A549 (cell line): ENCODE data around the gene DNHD1. TPM values are rescaled to one million over a fixed set of nuclear protein-coding genes. Genes with fewer than 3 reads are reported as not detected.

Source experiments
- ATAC-seq, 2 experiments: fragments of 200-7000 bp in 1 of 2; fragments of >200 bp in 1 of 2; cut with Nextera tagmentation in 1 of 2; cut with Tn5 transposase in 1 of 2; 3 replicates each; pipeline versions ENCODE4 v1.8.0 to v1.9.1; 2018 to 2020; ENCODE audit warnings: mild to moderate bottlenecking in 1 of 2, moderate library complexity in 1 of 2
- CTCF ChIA-PET: fragments of 300-600 bp; sonication (Branson Sonifier 250); formaldehyde crosslinking; extraction: SDS; loops from one replicate; lab custom pipeline; 2021; ENCODE audit warnings: antibody characterized with exemption, inconsistent platforms; lab: Yijun Ruan, JAX
- POLR2A ChIA-PET: fragments of 350-600 bp; formaldehyde crosslinking; extraction: SDS; loops from one replicate; lab custom pipeline; 2021; ENCODE audit warnings: antibody characterized with exemption, inconsistent platforms; lab: Yijun Ruan, JAX
- DNase-seq, 2 experiments: peaks; one replicate each; pipeline versions ENCODE4 v3.0.0 to v3.0.0-alpha.2; 2011 to 2016; ENCODE audit warnings: low read depth in 1 of 2, low spot score in 1 of 2
- FAIRE-seq: peaks from 2 replicates; lab custom pipeline; 2011; peaks lifted over from hg19 to GRCh38; lab: Jason Lieb, UNC
- H3K27ac ChIP-seq, 2 experiments: fragments of >200 bp; sonication (Bioruptor Twin); formaldehyde crosslinking; 3 replicates each; pipeline ENCODE4 v1.5.1; 2016 to 2017
- H3K4me1 ChIP-seq: fragments of >200 bp; sonication (Bioruptor Twin); formaldehyde crosslinking; 3 replicates; pipeline ENCODE4 v1.6.1; 2016
- H3K4me2 ChIP-seq: fragments of >200 bp; sonication (Bioruptor Twin); formaldehyde crosslinking; 3 replicates; pipeline ENCODE4 v1.6.1; 2016
- H3K4me3 ChIP-seq: fragments of >200 bp; sonication (Bioruptor Twin); formaldehyde crosslinking; 3 replicates; pipeline ENCODE4 v1.5.1; 2016
- H3K9me3 ChIP-seq: fragments of >200 bp; sonication (Bioruptor Twin); formaldehyde crosslinking; 3 replicates; pipeline ENCODE4 v1.6.1; 2016
- CBX2 ChIP-seq: fragments of 200-600 bp; sonication (generic); IDR thresholded peaks from 2 replicates; pipeline ENCODE4 v1.6.1; 2016; ENCODE audit warnings: low read depth, mild to moderate bottlenecking, borderline replicate concordance
- CBX8 ChIP-seq: fragments of 200-600 bp; sonication (generic); IDR thresholded peaks from 2 replicates; pipeline ENCODE4 v1.6.1; 2016
- EHMT2 ChIP-seq: fragments of 200-600 bp; sonication (generic); IDR thresholded peaks from 2 replicates; pipeline ENCODE4 v1.6.1; 2016; ENCODE audit warnings: antibody characterized with exemption, low read depth, mild to moderate bottlenecking, moderate library complexity
- GATA3 ChIP-seq: IDR thresholded peaks from 2 replicates; pipeline ENCODE4 v1.6.1; 2012; ENCODE audit warnings: borderline replicate concordance
- HDAC2 ChIP-seq: fragments of 200-600 bp; sonication (generic); IDR thresholded peaks from 2 replicates; pipeline ENCODE4 v1.6.1; 2016
- JUN ChIP-seq, 2 experiments: fragments of >200 bp; sonication (Bioruptor Twin); formaldehyde crosslinking; IDR thresholded peaks; 2 replicates in 1 of 2; 3 replicates in 1 of 2; pipeline ENCODE4 v1.6.1; 2016 to 2017
- MAZ ChIP-seq: fragments of 150-350 bp; IDR thresholded peaks from 2 replicates; pipeline ENCODE4 v1.6.1; 2014; ENCODE audit warnings: antibody characterized with exemption, low read depth, low read length, borderline replicate concordance
- MYC ChIP-seq: IDR thresholded peaks from 2 replicates; pipeline ENCODE4 v1.6.1; 2012; ENCODE audit warnings: mild to moderate bottlenecking, inconsistent platforms, low read length, improper control_type of control experiment, borderline replicate concordance
- POLR2A ChIP-seq: IDR thresholded peaks from 2 replicates; pipeline ENCODE4 v1.6.1; 2012; ENCODE audit warnings: mild to moderate bottlenecking, low read length
- RARB ChIP-seq: fragments of 250-450 bp; sonication (Bioruptor Pico); IDR thresholded peaks from 2 replicates; pipeline ENCODE4 v1.8.0; 2021; ENCODE audit warnings: mild to moderate bottlenecking, moderate library complexity
- RCOR1 ChIP-seq: fragments of 150-350 bp; IDR thresholded peaks from 2 replicates; pipeline ENCODE4 v1.6.1; 2014; ENCODE audit warnings: antibody characterized with exemption, low read length, low read depth
- RFX5 ChIP-seq: fragments of 450-650 bp; IDR thresholded peaks from 2 replicates; pipeline ENCODE4 v1.7.1; 2014; ENCODE audit warnings: antibody characterized with exemption, mild to moderate bottlenecking, moderate library complexity
- RNF2 ChIP-seq: fragments of 200-600 bp; sonication (generic); IDR thresholded peaks from 2 replicates; pipeline ENCODE4 v1.6.1; 2016; ENCODE audit warnings: low read depth, mild to moderate bottlenecking, antibody characterized with exemption, moderate library complexity, borderline replicate concordance
- SREBF2 ChIP-seq: fragments of 450-650 bp; IDR thresholded peaks from 2 replicates; pipeline ENCODE4 v1.6.1; 2014; ENCODE audit warnings: mild to moderate bottlenecking, moderate library complexity
- ZC3H11A ChIP-seq: fragments of 450-650 bp; IDR thresholded peaks from 2 replicates; pipeline ENCODE4 v1.6.1; 2014; ENCODE audit warnings: antibody characterized with exemption, mild to moderate bottlenecking
- WGBS: methylation state at CpG from one replicate; pipeline ENCODE4 v1.1.6; 2017; ENCODE audit errors: missing lambda C conversion rate; 5-methylcytosine and 5-hydroxymethylcytosine counted together
- polyA plus RNA-seq, 4 experiments: library from polyadenylated mRNA; depleted of rRNA in 3 of 4; stranded (reverse); fragments of >200 nt; fragmentation: RNase III in 1 of 4; extraction: RNeasy Plus Mini Kit Qiagen cat#74134 plus additional on column Dnase treatment in 1 of 4; gene quantifications; 2 replicates in 3 of 4; 3 replicates in 1 of 4; pipeline ENCODE4 v1.2.3, GENCODE V29; 2011 to 2017
- TF ChIP-seq, protein P1 (sequence below): fragments of 450-650 bp; IDR thresholded peaks from 2 replicates; pipeline ENCODE4 v1.6.1; 2014; ENCODE audit warnings: antibody characterized with exemption
- TF ChIP-seq, protein P2 (sequence below): fragments of 200-600 bp; sonication (generic); IDR thresholded peaks from 2 replicates; pipeline ENCODE4 v1.6.1; 2016; ENCODE audit warnings: antibody characterized with exemption, mild to moderate bottlenecking, moderate library complexity
- TF ChIP-seq, protein P3 (sequence below): IDR thresholded peaks from 2 replicates; pipeline ENCODE4 v1.6.1; 2012; ENCODE audit warnings: low read depth, borderline replicate concordance
- TF ChIP-seq, protein P4 (sequence below): fragments of 250-450 bp; sonication (Bioruptor Pico); IDR thresholded peaks from 2 replicates; pipeline ENCODE4 v1.5.0; 2020; ENCODE audit warnings: low read depth, mild to moderate bottlenecking, moderate library complexity
- TF ChIP-seq, protein P5 (sequence below): fragments of >200 bp; sonication (Bioruptor Twin); formaldehyde crosslinking; IDR thresholded peaks from 3 replicates; pipeline ENCODE4 v1.5.1; 2016
- TF ChIP-seq, protein P6 (sequence below): fragments of >200 bp; sonication (Bioruptor Twin); formaldehyde crosslinking; IDR thresholded peaks from 3 replicates; pipeline ENCODE4 v1.6.1; 2016

The DNHD1 gene
- polyA plus RNA-seq, 2 of the 4 experiments (the other 2 are of a cell fraction) = 6.8 to 8.6 TPM

DNA sequence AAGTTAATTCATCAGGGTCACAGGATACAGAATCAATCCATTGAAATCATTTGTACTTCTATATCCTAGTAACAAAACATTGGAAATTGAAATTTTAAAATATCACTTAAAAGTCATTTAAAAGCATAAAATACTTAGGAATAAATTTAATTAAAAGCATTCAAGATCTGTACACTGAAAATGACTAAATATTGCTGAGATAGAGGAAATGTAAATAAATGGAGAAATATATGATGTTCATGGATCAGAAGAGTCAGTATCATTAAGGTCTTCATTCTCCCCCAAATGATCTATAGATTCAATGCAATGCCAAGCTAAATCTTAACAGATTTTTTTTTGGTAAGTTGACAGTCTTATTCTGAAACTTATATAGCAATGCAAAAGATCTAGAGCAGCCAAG lies 56.6 kb downstream of the DNHD1 start:
- ChIA-PET CTCF (interaction anchor here (1.3 kb wide), 1 partner anchor 14 kb away, joined by 4 read pairs; no protein-coding TSS in a partner anchor), POLR2A (no interaction called here)
- FAIRE-seq (peak; percentile 67), ATAC-seq (no peak)
- Histone ChIP-seq H3K9me3 (no peaks in the 10 kb centered on the region), H3K27ac (no peak overlapping the region), H3K4me2 (no peak overlapping the region), H3K4me3 (no peak overlapping the region)
- TF ChIP-seq RCOR1 (no peak), CBX8 (no peak), ZC3H11A (no peak), RNF2 (no peak), HDAC2 (no peak), POLR2A (no peak), SREBF2 (no peak), MYC (no peak), RARB (CRISPR knock-in tag) (no peak), CBX2 (no peak), JUN (IDR thresholded peaks at IDR 0.05) (no peak), RFX5 (no peak), MAZ (no peak), EHMT2 (no peak)
- TF ChIP-seq, protein P1, sequence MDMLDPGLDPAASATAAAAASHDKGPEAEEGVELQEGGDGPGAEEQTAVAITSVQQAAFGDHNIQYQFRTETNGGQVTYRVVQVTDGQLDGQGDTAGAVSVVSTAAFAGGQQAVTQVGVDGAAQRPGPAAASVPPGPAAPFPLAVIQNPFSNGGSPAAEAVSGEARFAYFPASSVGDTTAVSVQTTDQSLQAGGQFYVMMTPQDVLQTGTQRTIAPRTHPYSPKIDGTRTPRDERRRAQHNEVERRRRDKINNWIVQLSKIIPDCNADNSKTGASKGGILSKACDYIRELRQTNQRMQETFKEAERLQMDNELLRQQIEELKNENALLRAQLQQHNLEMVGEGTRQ = no peak
- TF ChIP-seq, protein P2, sequence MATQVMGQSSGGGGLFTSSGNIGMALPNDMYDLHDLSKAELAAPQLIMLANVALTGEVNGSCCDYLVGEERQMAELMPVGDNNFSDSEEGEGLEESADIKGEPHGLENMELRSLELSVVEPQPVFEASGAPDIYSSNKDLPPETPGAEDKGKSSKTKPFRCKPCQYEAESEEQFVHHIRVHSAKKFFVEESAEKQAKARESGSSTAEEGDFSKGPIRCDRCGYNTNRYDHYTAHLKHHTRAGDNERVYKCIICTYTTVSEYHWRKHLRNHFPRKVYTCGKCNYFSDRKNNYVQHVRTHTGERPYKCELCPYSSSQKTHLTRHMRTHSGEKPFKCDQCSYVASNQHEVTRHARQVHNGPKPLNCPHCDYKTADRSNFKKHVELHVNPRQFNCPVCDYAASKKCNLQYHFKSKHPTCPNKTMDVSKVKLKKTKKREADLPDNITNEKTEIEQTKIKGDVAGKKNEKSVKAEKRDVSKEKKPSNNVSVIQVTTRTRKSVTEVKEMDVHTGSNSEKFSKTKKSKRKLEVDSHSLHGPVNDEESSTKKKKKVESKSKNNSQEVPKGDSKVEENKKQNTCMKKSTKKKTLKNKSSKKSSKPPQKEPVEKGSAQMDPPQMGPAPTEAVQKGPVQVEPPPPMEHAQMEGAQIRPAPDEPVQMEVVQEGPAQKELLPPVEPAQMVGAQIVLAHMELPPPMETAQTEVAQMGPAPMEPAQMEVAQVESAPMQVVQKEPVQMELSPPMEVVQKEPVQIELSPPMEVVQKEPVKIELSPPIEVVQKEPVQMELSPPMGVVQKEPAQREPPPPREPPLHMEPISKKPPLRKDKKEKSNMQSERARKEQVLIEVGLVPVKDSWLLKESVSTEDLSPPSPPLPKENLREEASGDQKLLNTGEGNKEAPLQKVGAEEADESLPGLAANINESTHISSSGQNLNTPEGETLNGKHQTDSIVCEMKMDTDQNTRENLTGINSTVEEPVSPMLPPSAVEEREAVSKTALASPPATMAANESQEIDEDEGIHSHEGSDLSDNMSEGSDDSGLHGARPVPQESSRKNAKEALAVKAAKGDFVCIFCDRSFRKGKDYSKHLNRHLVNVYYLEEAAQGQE = no peak
- TF ChIP-seq, protein P3, sequence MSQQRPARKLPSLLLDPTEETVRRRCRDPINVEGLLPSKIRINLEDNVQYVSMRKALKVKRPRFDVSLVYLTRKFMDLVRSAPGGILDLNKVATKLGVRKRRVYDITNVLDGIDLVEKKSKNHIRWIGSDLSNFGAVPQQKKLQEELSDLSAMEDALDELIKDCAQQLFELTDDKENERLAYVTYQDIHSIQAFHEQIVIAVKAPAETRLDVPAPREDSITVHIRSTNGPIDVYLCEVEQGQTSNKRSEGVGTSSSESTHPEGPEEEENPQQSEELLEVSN = no peak
- TF ChIP-seq, all 56 proteins: peak for 0
- no peaks in the 10 kb centered on the region for H3K4me1 ChIP-seq
- no peak for DNase-seq

DNA sequence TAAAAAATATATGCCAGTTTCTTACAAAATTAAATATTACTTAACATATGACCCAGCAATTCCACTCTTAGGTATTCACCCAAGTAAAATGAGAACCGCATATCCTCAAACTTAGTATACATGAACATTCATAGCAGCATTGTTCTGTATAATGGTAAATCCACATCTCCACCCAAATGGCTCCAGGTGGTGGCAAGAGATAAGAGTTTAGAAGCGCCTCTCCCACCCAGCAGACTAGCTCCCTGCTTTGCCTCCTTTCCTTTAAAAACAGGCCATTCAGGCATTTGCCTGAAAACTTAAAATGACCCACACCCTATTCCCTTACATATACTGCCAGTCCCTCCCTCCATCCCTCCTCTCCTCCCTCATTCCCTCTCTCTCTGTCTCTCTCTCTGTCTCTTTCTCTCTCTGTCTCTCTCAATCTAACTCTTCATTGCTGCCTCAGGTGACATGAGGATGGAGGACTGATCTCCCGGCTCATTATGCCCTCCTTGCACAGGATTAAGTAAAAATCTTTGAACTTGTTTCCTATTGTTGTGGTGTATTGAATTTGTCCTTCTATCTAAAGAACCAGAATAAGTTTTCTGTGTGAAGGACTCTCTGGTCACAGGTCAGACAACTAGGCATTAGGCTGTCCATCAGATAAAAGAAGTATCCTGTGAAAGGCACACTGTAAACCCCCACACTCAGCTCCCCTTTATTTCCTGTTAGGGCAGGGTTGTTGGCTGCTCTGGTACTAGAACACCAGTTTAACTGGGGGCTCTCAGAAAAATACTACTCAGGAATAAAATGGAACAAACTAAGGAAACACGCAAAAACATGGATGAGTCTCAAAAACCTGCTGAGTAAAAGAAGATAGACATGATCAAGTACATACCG lies 58.0 kb downstream of the DNHD1 start:
- H3K9me3 ChIP-seq = no peaks in the 10 kb centered on the region
- ATAC-seq (no peak), DNase-seq (no peak), FAIRE-seq (no peak)
- POLR2A ChIA-PET = no interaction called here
- H3K4me2 ChIP-seq = no peak overlapping the region
- no peak overlapping the region for H3K4me3 ChIP-seq
- H3K27ac ChIP-seq = no peak overlapping the region
- CTCF ChIA-PET = interaction anchor here (1.0 to 3.4 kb wide), 2 partner anchors 23 to 58 kb away, joined by 4 to 15 read pairs; no protein-coding TSS in a partner anchor
- H3K4me1 ChIP-seq = no peaks in the 10 kb centered on the region
- 89% methylated on average over 5 of the region's 5 CpGs for WGBS
- TF ChIP-seq RCOR1 = no peak
- no peak for TF ChIP-seq CBX2
- TF ChIP-seq, protein P4, sequence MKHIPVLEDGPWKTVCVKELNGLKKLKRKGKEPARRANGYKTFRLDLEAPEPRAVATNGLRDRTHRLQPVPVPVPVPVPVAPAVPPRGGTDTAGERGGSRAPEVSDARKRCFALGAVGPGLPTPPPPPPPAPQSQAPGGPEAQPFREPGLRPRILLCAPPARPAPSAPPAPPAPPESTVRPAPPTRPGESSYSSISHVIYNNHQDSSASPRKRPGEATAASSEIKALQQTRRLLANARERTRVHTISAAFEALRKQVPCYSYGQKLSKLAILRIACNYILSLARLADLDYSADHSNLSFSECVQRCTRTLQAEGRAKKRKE (CRISPR knock-in tag) = no peak
- TF ChIP-seq RFX5 = no peak
- TF ChIP-seq, protein P3 = no peak
- TF ChIP-seq, protein P5, sequence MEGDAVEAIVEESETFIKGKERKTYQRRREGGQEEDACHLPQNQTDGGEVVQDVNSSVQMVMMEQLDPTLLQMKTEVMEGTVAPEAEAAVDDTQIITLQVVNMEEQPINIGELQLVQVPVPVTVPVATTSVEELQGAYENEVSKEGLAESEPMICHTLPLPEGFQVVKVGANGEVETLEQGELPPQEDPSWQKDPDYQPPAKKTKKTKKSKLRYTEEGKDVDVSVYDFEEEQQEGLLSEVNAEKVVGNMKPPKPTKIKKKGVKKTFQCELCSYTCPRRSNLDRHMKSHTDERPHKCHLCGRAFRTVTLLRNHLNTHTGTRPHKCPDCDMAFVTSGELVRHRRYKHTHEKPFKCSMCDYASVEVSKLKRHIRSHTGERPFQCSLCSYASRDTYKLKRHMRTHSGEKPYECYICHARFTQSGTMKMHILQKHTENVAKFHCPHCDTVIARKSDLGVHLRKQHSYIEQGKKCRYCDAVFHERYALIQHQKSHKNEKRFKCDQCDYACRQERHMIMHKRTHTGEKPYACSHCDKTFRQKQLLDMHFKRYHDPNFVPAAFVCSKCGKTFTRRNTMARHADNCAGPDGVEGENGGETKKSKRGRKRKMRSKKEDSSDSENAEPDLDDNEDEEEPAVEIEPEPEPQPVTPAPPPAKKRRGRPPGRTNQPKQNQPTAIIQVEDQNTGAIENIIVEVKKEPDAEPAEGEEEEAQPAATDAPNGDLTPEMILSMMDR = no peak
- TF ChIP-seq RARB (CRISPR knock-in tag) = no peak
- no peak for TF ChIP-seq GATA3
- TF ChIP-seq, protein P6, sequence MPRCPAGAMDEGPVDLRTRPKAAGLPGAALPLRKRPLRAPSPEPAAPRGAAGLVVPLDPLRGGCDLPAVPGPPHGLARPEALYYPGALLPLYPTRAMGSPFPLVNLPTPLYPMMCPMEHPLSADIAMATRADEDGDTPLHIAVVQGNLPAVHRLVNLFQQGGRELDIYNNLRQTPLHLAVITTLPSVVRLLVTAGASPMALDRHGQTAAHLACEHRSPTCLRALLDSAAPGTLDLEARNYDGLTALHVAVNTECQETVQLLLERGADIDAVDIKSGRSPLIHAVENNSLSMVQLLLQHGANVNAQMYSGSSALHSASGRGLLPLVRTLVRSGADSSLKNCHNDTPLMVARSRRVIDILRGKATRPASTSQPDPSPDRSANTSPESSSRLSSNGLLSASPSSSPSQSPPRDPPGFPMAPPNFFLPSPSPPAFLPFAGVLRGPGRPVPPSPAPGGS = no peak
- TF ChIP-seq, protein P2 = no peak
